Loucy (cell line): ENCODE results near the gene CABCOCO1.
"Not testable (repeated sequence)": the region's sequence is repeated elsewhere in the genome, so short reads cannot be mapped to it uniquely, and the experiment has no call there.

Experiments
- H2AFZ ChIP-seq: fragments of 200-600 bp; sonication (generic); 2 replicates; pipeline ENCODE4 v1.6.0; 2016; ENCODE audit warnings: antibody characterized with exemption, mild to moderate bottlenecking, low read length, moderate library complexity
- H3F3A ChIP-seq: fragments of 200-600 bp; 2 replicates; pipeline ENCODE4 v1.6.0; 2016; ENCODE audit warnings: antibody characterized with exemption, low read depth, mild to moderate bottlenecking
- H3K27me3 ChIP-seq: fragments of 200-600 bp; sonication (generic); 2 replicates; pipeline ENCODE4 v1.6.1; 2014; ENCODE audit warnings: low read length, mild to moderate bottlenecking; ENCODE audit not compliant: insufficient read depth, poor library complexity, severe bottlenecking
- H3K36me3 ChIP-seq: fragments of 200-600 bp; sonication (generic); 2 replicates; pipeline ENCODE4 v1.6.1; 2016; ENCODE audit warnings: low read length; ENCODE audit not compliant: insufficient read depth
- H3K4me1 ChIP-seq: fragments of 200-600 bp; sonication (generic); 2 replicates; pipeline ENCODE4 v1.5.1; 2014; ENCODE audit warnings: low read length, mild to moderate bottlenecking; ENCODE audit not compliant: insufficient read depth, poor library complexity, severe bottlenecking
- H3K4me2 ChIP-seq: fragments of 200-600 bp; sonication (generic); 2 replicates; pipeline ENCODE4 v1.6.0; 2014; ENCODE audit warnings: antibody characterized with exemption, low read length, low read depth, mild to moderate bottlenecking; ENCODE audit not compliant: poor library complexity, severe bottlenecking
- H3K4me3 ChIP-seq: fragments of 200-600 bp; sonication (generic); 2 replicates; pipeline ENCODE4 v1.5.1; 2014; ENCODE audit warnings: low read length, mild to moderate bottlenecking, mixed read lengths; ENCODE audit not compliant: poor library complexity, severe bottlenecking
- H3K79me2 ChIP-seq: fragments of 200-600 bp; sonication (generic); 2 replicates; pipeline ENCODE4 v1.6.1; 2014; ENCODE audit warnings: low read length; ENCODE audit not compliant: insufficient read depth
- H3K9ac ChIP-seq: fragments of 200-600 bp; sonication (generic); 2 replicates; pipeline ENCODE4 v1.6.0; 2014; ENCODE audit warnings: mild to moderate bottlenecking, low read depth, low read length, moderate library complexity; ENCODE audit not compliant: poor library complexity, severe bottlenecking
- H3K9me2 ChIP-seq: fragments of 200-600 bp; sonication (generic); replicated peaks from 2 replicates; pipeline ENCODE4 v1.6.1; 2016; ENCODE audit warnings: low read depth, low read length, mixed read lengths
- H3K9me3 ChIP-seq: fragments of 200-600 bp; sonication (generic); 2 replicates; pipeline ENCODE4 v1.6.1; 2014; ENCODE audit warnings: mild to moderate bottlenecking, antibody characterized with exemption, low read length, low read depth; ENCODE audit not compliant: insufficient read depth
- H4K20me1 ChIP-seq: fragments of 200-600 bp; sonication (generic); 2 replicates; pipeline ENCODE4 v1.6.0; 2014; ENCODE audit warnings: antibody characterized with exemption, low read length, mild to moderate bottlenecking; ENCODE audit not compliant: insufficient read depth, poor library complexity, severe bottlenecking
- EZH2phosphoT487 ChIP-seq: fragments of 200-600 bp; IDR thresholded peaks from 2 replicates; pipeline ENCODE4 v1.6.1; 2018; ENCODE audit warnings: antibody characterized with exemption, mild to moderate bottlenecking, moderate library complexity, borderline replicate concordance
- TF ChIP-seq, protein P1 (sequence below): fragments of 200-600 bp; sonication (generic); conservative IDR thresholded peaks from 2 replicates; pipeline ENCODE4 v1.5.1; 2014; ENCODE audit warnings: mild to moderate bottlenecking, antibody characterized with exemption, low read length

CABCOCO1 gene

DNA sequence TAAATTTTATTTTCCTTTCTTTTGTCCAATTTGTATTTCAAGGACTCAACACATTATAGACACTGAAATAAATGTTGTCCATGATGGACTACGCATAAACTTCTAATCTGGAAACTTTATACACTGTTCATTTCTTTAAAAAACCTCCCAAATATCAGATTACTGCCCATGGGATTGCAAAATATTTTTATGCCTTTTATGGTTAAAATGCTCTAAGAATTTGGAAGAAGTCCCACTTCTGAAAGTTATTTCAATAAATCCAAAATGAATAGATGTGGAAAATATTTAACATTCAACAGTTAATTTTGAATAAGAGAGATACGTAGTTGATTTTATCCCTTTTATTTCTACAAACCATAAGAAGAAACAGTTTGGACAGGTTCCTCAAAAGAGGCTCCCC is 46.1 kb downstream of the CABCOCO1 start:
- Histone ChIP-seq H3K4me2 (no peak overlapping the region), H4K20me1 (no peaks in the 10 kb centered on the region), H3K4me3 (no peak overlapping the region), H2AFZ (no peak overlapping the region), H3K79me2 (no peaks in the 10 kb centered on the region), H3K9me2 (no peaks in the 10 kb centered on the region), H3K27me3 (no peaks in the 10 kb centered on the region), H3K36me3 (no peaks in the 10 kb centered on the region), H3K9ac (no peak overlapping the region), H3K4me1 (peaks cover 8% of the 10 kb centered on the region), H3K9me3 (no peaks in the 10 kb centered on the region), H3F3A (no peaks in the 10 kb centered on the region)
- no peak for TF ChIP-seq EZH2phosphoT487
- TF ChIP-seq, protein P1, sequence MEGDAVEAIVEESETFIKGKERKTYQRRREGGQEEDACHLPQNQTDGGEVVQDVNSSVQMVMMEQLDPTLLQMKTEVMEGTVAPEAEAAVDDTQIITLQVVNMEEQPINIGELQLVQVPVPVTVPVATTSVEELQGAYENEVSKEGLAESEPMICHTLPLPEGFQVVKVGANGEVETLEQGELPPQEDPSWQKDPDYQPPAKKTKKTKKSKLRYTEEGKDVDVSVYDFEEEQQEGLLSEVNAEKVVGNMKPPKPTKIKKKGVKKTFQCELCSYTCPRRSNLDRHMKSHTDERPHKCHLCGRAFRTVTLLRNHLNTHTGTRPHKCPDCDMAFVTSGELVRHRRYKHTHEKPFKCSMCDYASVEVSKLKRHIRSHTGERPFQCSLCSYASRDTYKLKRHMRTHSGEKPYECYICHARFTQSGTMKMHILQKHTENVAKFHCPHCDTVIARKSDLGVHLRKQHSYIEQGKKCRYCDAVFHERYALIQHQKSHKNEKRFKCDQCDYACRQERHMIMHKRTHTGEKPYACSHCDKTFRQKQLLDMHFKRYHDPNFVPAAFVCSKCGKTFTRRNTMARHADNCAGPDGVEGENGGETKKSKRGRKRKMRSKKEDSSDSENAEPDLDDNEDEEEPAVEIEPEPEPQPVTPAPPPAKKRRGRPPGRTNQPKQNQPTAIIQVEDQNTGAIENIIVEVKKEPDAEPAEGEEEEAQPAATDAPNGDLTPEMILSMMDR: no peak

DNA sequence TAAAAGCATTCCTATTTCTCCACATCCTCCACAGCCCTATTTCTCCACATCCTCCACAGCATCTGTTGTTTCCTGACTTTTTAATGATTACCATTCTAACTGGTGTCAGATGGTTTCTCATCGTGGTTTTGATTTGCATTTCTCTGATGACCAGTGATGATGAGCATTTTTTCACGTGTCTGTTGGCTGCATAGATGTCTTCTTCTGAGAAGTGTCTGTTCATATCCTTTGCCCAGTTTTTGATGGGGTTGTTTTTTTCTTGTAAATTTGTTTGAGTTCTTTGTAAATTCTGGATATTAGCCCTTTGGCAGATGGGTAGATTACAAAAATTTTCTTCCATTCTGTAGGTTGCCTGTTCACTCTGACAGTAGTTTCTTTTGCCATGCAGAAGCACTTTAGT is 49.4 kb downstream of the CABCOCO1 start:
- not testable (repeated sequence) for H3K9me2 ChIP-seq, H2AFZ ChIP-seq, H3K9me3 ChIP-seq, H3K79me2 ChIP-seq, H3K9ac ChIP-seq, H3K4me1 ChIP-seq, H3F3A ChIP-seq, H4K20me1 ChIP-seq, H3K36me3 ChIP-seq, H3K4me2 ChIP-seq, H3K27me3 ChIP-seq, H3K4me3 ChIP-seq

DNA sequence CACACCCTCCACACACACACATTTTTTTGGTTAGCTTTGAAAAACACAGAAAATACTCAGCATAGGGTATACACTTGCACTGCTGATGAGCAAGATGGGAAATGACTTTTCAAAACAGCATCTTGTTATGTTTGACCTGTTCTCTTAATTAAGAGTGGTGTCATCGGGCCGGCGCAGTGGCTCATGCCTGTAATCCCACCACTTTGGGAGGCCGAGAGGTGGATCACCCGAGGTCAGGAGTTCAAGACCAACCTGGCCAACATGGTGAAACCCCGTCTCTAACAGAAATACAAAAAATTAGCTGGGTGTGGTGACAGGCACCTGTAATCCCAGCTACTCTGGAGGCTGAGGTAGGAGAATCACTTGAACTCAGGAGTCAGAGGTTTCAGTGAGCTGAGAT is 56.7 kb downstream of the CABCOCO1 start:
- H3K9me3 ChIP-seq, H3K4me2 ChIP-seq, H3K27me3 ChIP-seq, H3K4me3 ChIP-seq, H3K36me3 ChIP-seq, H3K79me2 ChIP-seq, H3K9ac ChIP-seq, H4K20me1 ChIP-seq, H3K4me1 ChIP-seq, H3K9me2 ChIP-seq, H2AFZ ChIP-seq, H3F3A ChIP-seq: not testable (repeated sequence)

DNA sequence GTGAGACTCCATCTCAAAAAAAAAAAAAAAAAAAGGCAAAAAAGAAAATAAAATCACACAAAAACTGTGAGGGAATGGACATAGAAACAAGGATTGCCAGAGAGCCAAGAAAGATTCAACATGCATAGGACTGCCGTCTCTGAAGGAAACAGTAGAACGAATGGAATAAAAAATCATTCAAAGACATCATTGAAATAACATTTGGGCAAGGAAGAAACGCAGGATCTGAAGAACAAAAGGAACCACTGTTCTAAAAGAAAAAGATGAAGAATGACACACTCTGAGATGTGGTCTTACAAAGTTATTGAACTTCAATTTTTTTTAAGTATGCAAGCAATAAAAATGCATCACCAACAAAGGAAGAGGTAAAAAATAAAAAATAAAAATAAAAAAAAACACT is 57.2 kb downstream of the CABCOCO1 start:
- no peaks in the 10 kb centered on the region for H3K4me1 ChIP-seq
- H3K79me2 ChIP-seq: no peaks in the 10 kb centered on the region
- TF ChIP-seq, protein P1: no peak
- TF ChIP-seq EZH2phosphoT487: no peak
- H4K20me1 ChIP-seq: no peaks in the 10 kb centered on the region
- no peaks in the 10 kb centered on the region for H3K9me2 ChIP-seq
- H3F3A ChIP-seq: no peaks in the 10 kb centered on the region
- H3K27me3 ChIP-seq: no peaks in the 10 kb centered on the region
- H3K9ac ChIP-seq: no peak overlapping the region
- H3K9me3 ChIP-seq: no peaks in the 10 kb centered on the region
- H2AFZ ChIP-seq: no peak overlapping the region
- H3K36me3 ChIP-seq: no peaks in the 10 kb centered on the region
- no peak overlapping the region for H3K4me2 ChIP-seq
- no peak overlapping the region for H3K4me3 ChIP-seq
